GM12878 (cell line): Measurements from ENCODE around the gene PEF1. TPM values are rescaled to one million over a fixed set of nuclear protein-coding genes. Genes with fewer than 3 reads are reported as not detected.

Source experiments
- ATAC-seq: fragments of 200-7000 bp; cut with Tn5 transposase; 3 replicates; pipeline ENCODE4 v1.9.1; 2020; ENCODE audit warnings: mild to moderate bottlenecking, moderate library complexity
- BruUV-seq: library from RNA; stranded (reverse); fragments of 400-500 nt; replicated peaks from 2 replicates; lab custom pipeline; 2021; lab: Mats Ljungman, UMichigan
- CTCF ChIA-PET: fragments of 300-600 bp; sonication (Branson Sonifier 250); formaldehyde crosslinking; extraction: SDS; loops from one replicate; lab custom pipeline; 2021; ENCODE audit warnings: inconsistent platforms; lab: Yijun Ruan, JAX
- POLR2A ChIA-PET: fragments of 350-600 bp; formaldehyde crosslinking; extraction: SDS; loops from one replicate; lab custom pipeline; 2021; ENCODE audit warnings: inconsistent platforms; lab: Charles Lee
- RAD21 ChIA-PET: fragments of 300-600 bp; sonication (Branson Sonifier 250); formaldehyde crosslinking; loops from one replicate; lab custom pipeline; 2023; ENCODE audit warnings: antibody characterized with exemption; ENCODE audit not compliant: unreplicated experiment; lab: Charles Lee
- SMC1A ChIA-PET: fragments of 300-600 bp; sonication (Branson Sonifier 250); formaldehyde crosslinking; loops from one replicate; lab custom pipeline; 2023; ENCODE audit not compliant: unreplicated experiment, uncharacterized antibody; lab: Charles Lee
- DNase-seq: peaks from one replicate; pipeline ENCODE4 v3.0.0-alpha.2; 2011; ENCODE audit warnings: low read depth, low spot score
- FAIRE-seq: peaks from 3 replicates; lab custom pipeline; 2011; peaks lifted over from hg19 to GRCh38; lab: Jason Lieb, UNC
- H2AFZ ChIP-seq: 2 replicates; pipeline ENCODE4 v1.6.0; 2011; ENCODE audit warnings: low read depth, low read length, control low read depth; ENCODE audit not compliant: control insufficient read depth
- H3K27ac ChIP-seq: 2 replicates; pipeline ENCODE4 v1.5.1; 2011; ENCODE audit warnings: control low read depth; ENCODE audit not compliant: control insufficient read depth, insufficient read depth
- H3K27me3 ChIP-seq, 2 experiments: replicated peaks in 1 of 2; 2 replicates each; pipeline versions ENCODE4 v1.6.0 to v1.6.1; 2011; ENCODE audit warnings: low read length in 1 of 2; ENCODE audit not compliant: control insufficient read depth in 2 of 2, insufficient read depth in 2 of 2
- H3K36me3 ChIP-seq, 2 experiments: 2 replicates each; pipeline ENCODE4 v1.5.1; 2011; ENCODE audit warnings: low read length in 1 of 2; ENCODE audit not compliant: control insufficient read depth in 2 of 2, insufficient read depth in 2 of 2
- H3K4me1 ChIP-seq: 2 replicates; pipeline ENCODE4 v1.6.1; 2011; ENCODE audit warnings: mild to moderate bottlenecking, low read length, moderate library complexity, mixed read lengths; ENCODE audit not compliant: control insufficient read depth, insufficient read depth
- H3K4me2 ChIP-seq: 2 replicates; pipeline ENCODE4 v1.6.0; 2011; ENCODE audit warnings: control low read depth; ENCODE audit not compliant: control insufficient read depth, insufficient read depth
- H3K4me3 ChIP-seq: fragments of 200-600 bp; sonication (generic); 2 replicates; pipeline ENCODE4 v1.5.1; 2016
- H3K79me2 ChIP-seq: 2 replicates; pipeline ENCODE4 v1.6.0; 2011; ENCODE audit warnings: low read length; ENCODE audit not compliant: control insufficient read depth, insufficient read depth
- H3K9ac ChIP-seq: 2 replicates; pipeline ENCODE4 v1.8.0; 2011; ENCODE audit warnings: low read length, control low read depth, mixed read lengths; ENCODE audit not compliant: control insufficient read depth, insufficient read depth
- H3K9me3 ChIP-seq: replicated peaks from 3 replicates; pipeline ENCODE4 v1.5.1; 2011; ENCODE audit warnings: mild to moderate bottlenecking, low read length; ENCODE audit not compliant: control insufficient read depth, insufficient read depth
- H4K20me1 ChIP-seq: 2 replicates; pipeline ENCODE4 v1.6.0; 2011; ENCODE audit not compliant: control insufficient read depth, insufficient read depth
- BACH1 ChIP-seq: fragments of 450-650 bp; IDR thresholded peaks from 2 replicates; pipeline ENCODE4 v1.6.1; 2017; ENCODE audit warnings: mild to moderate bottlenecking, borderline replicate concordance
- CEBPB ChIP-seq, 2 experiments: fragments of 150-350 bp in 1 of 2; IDR thresholded peaks; 2 replicates each; pipeline ENCODE4 v1.6.1; 2012 to 2014; ENCODE audit warnings: low read depth in 2 of 2, low read length in 2 of 2, borderline replicate concordance in 1 of 2, inconsistent platforms in 1 of 2
- EP300 ChIP-seq, 2 experiments: fragments of 150-350 bp in 1 of 2; IDR thresholded peaks; 2 replicates each; pipeline ENCODE4 v1.6.1; 2011 to 2012; ENCODE audit warnings: low read depth in 2 of 2, low read length in 2 of 2, borderline replicate concordance in 1 of 2, improper control_type of control experiment in 1 of 2, inconsistent platforms in 1 of 2; ENCODE audit not compliant: control insufficient read depth in 1 of 2
- KDM1A ChIP-seq: fragments of 200-600 bp; sonication (generic); IDR thresholded peaks from 2 replicates; pipeline ENCODE4 v1.6.1; 2016; ENCODE audit warnings: borderline replicate concordance
- KLF5 ChIP-seq: fragments of 450-650 bp; IDR thresholded peaks from 2 replicates; pipeline ENCODE4 v1.6.1; 2014; ENCODE audit warnings: mild to moderate bottlenecking; ENCODE audit not compliant: partially characterized antibody
- MEF2A ChIP-seq: IDR thresholded peaks from 2 replicates; pipeline ENCODE4 v1.6.1; 2011; ENCODE audit warnings: low read depth, mild to moderate bottlenecking, low read length, moderate library complexity; ENCODE audit not compliant: insufficient read depth
- MEF2B ChIP-seq: fragments of 450-650 bp; IDR thresholded peaks from 2 replicates; pipeline ENCODE4 v1.6.1; 2018; ENCODE audit warnings: mild to moderate bottlenecking, moderate library complexity; ENCODE audit not compliant: partially characterized antibody, poor library complexity, severe bottlenecking
- MTA2 ChIP-seq: fragments of 450-650 bp; IDR thresholded peaks from 2 replicates; pipeline ENCODE4 v1.6.1; 2016; ENCODE audit warnings: low read depth, mild to moderate bottlenecking, moderate library complexity
- NRF1 ChIP-seq: conservative IDR thresholded peaks from 2 replicates; pipeline ENCODE4 v1.6.1; 2011; ENCODE audit warnings: mild to moderate bottlenecking, low read depth, low read length, improper control_type of control experiment
- RCOR1 ChIP-seq: conservative IDR thresholded peaks from 2 replicates; pipeline ENCODE4 v1.6.1; 2012; ENCODE audit warnings: low read depth, low read length, improper control_type of control experiment
- RFX5 ChIP-seq: IDR thresholded peaks from 2 replicates; pipeline ENCODE4 v1.6.1; 2011; ENCODE audit warnings: low read depth, low read length, improper control_type of control experiment
- YBX1 ChIP-seq: fragments of 450-650 bp; IDR thresholded peaks from 2 replicates; pipeline ENCODE4 v1.6.1; 2016; ENCODE audit warnings: antibody characterized with exemption
- WGBS: methylation state at CpG from one replicate; pipeline ENCODE4 v1.1.6; 2016; ENCODE audit warnings: low lambda C conversion rate; ENCODE audit not compliant: insufficient replicate concordance, insufficient coverage; ENCODE audit errors: missing lambda C conversion rate; 5-methylcytosine and 5-hydroxymethylcytosine counted together
- in situ Hi-C: fragments of 300-500 bp; cut with MboI; formaldehyde crosslinking; loops from 9 replicates; pipeline ENCODE4 v1.14.3; 2018; ENCODE audit warnings: mixed read lengths
- intact Hi-C: fragments of 100-400 bp; cut with micrococcal nuclease; formaldehyde crosslinking; loops from one replicate; pipeline ENCODE4 v1.14.2; 2022; ENCODE audit not compliant: unreplicated experiment
- polyA plus RNA-seq, 11 experiments: library from polyadenylated mRNA; depleted of rRNA in 4 of 11; unstranded in 6 of 11; stranded (reverse) in 5 of 11; fragments of >200 nt; fragmentation: Nextera tagmentation in 4 of 11; fragmentation: Illumina TruSeq in 1 of 11; extraction: Ambion mirVana in 4 of 11; extraction: Trizol in 1 of 11; gene quantifications; 1 replicate in 1 of 11; 2 replicates in 10 of 11; pipeline versions ENCODE4 v1.2.1 to v1.2.3, GENCODE V29; 2011 to 2016; ENCODE audit warnings: inconsistent platforms in 2 of 11, missing spikeins in 2 of 11, low read depth in 1 of 11
- total RNA-seq, 4 experiments: library from RNA; depleted of rRNA in 3 of 4; stranded (reverse); fragments of >200 nt in 3 of 4; fragmentation: Illumina TruSeq in 1 of 4; extraction: Trizol in 1 of 4; gene quantifications; 2 replicates each; pipeline versions ENCODE4 v1.2.1 to v1.2.3, GENCODE V29; 2013 to 2021
- TF ChIP-seq, protein P1 (sequence below): IDR thresholded peaks from 2 replicates; pipeline ENCODE4 v1.6.1; 2012; ENCODE audit warnings: improper control_type of control experiment, low read depth, low read length; ENCODE audit not compliant: insufficient replicate concordance
- TF ChIP-seq, protein P2 (sequence below): IDR thresholded peaks from 2 replicates; pipeline ENCODE4 v1.6.1; 2011; ENCODE audit warnings: low read depth, mild to moderate bottlenecking, low read length, moderate library complexity, borderline replicate concordance; ENCODE audit errors: extremely low read depth
- TF ChIP-seq, protein P3 (sequence below): IDR thresholded peaks from 2 replicates; pipeline ENCODE4 v1.6.1; 2011; ENCODE audit warnings: low read depth, low read length, improper control_type of control experiment, borderline replicate concordance

The PEF1 gene
- total and polyA plus RNA-seq, 10 of the 15 experiments (the other 5 are each of a cell fraction or from before 2014, with no cell fraction given): 27.1 to 107 (median 79.0) TPM

DNA sequence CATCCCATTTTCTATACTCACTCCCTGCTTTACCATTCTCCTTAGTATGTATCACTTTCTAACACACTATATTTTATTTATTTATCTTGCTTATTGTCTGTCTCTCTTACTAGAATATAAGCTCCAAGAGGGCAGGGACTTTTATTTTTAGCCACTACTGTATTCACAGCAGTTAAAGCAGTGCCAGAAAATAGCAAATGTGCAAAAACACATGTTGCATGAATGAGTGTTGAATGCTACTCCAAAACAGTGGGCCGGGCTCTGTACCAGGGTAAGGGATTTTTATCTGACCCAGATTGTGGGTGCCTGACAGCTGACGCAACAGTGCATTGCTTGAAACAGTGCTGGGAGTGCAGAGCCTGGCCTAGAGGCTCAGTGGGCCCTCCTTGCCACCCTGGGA, 34.4 kb upstream of the PEF1 start (continued):
- TF ChIP-seq, protein P1, sequence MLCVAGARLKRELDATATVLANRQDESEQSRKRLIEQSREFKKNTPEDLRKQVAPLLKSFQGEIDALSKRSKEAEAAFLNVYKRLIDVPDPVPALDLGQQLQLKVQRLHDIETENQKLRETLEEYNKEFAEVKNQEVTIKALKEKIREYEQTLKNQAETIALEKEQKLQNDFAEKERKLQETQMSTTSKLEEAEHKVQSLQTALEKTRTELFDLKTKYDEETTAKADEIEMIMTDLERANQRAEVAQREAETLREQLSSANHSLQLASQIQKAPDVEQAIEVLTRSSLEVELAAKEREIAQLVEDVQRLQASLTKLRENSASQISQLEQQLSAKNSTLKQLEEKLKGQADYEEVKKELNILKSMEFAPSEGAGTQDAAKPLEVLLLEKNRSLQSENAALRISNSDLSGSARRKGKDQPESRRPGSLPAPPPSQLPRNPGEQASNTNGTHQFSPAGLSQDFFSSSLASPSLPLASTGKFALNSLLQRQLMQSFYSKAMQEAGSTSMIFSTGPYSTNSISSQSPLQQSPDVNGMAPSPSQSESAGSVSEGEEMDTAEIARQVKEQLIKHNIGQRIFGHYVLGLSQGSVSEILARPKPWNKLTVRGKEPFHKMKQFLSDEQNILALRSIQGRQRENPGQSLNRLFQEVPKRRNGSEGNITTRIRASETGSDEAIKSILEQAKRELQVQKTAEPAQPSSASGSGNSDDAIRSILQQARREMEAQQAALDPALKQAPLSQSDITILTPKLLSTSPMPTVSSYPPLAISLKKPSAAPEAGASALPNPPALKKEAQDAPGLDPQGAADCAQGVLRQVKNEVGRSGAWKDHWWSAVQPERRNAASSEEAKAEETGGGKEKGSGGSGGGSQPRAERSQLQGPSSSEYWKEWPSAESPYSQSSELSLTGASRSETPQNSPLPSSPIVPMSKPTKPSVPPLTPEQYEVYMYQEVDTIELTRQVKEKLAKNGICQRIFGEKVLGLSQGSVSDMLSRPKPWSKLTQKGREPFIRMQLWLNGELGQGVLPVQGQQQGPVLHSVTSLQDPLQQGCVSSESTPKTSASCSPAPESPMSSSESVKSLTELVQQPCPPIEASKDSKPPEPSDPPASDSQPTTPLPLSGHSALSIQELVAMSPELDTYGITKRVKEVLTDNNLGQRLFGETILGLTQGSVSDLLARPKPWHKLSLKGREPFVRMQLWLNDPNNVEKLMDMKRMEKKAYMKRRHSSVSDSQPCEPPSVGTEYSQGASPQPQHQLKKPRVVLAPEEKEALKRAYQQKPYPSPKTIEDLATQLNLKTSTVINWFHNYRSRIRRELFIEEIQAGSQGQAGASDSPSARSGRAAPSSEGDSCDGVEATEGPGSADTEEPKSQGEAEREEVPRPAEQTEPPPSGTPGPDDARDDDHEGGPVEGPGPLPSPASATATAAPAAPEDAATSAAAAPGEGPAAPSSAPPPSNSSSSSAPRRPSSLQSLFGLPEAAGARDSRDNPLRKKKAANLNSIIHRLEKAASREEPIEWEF: no peak
- TF ChIP-seq MTA2 (no peak), KDM1A (no peak)

DNA sequence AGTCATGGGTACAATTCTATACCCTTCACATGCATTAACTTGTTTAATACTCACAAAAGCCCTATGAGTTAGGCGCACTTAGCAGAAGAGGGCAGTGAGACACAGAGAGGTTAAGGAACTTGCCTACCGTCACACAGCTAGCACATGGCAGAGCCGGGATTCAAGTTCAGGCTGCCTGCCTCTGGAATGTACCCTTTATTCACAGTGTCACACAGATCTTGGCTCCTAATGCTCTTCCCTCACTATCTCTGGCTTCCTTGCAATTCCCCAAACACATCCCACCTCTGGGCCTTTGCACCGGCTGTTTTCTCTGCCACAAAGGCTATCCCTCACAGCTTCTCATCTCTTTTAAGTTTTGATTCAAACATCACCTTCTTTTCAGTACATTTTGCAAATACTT, 34.0 kb upstream of the PEF1 start:
- H3K27me3 ChIP-seq: peaks cover 0 to 1% of the 10 kb centered on the region in 2 experiments; a peak in 1 of 4 replicates
- H3K4me2 ChIP-seq: no peak overlapping the region
- no peaks in the 10 kb centered on the region for H4K20me1 ChIP-seq
- no peak overlapping the region for H3K27ac ChIP-seq
- no peak overlapping the region for H3K9ac ChIP-seq
- FAIRE-seq: no peak
- BruUV-seq: no TSS peak
- H3K4me3 ChIP-seq: no peak overlapping the region
- ChIA-PET POLR2A (no interaction called here), SMC1A (interaction anchor here (1.0 to 1.3 kb wide), 3 partner anchors 26 to 124 kb away, joined by 3 to 4 read pairs (median 3); no protein-coding TSS in a partner anchor), CTCF (interaction anchor here (0.9 to 2.8 kb wide), 6 partner anchors 14 to 284 kb away, joined by 3 to 12 read pairs (median 4); no protein-coding TSS in a partner anchor), RAD21 (interaction anchor here (0.9 kb wide), 1 partner anchor 26 kb away, joined by 3 read pairs; no protein-coding TSS in a partner anchor)
- H3K9me3 ChIP-seq: no peaks in the 10 kb centered on the region
- no peaks in the 10 kb centered on the region for H3K79me2 ChIP-seq
- H3K36me3 ChIP-seq: no peaks in the 10 kb centered on the region
- in situ Hi-C loops (no loop called here), intact Hi-C loops (no loop called here)
- no peak overlapping the region for H2AFZ ChIP-seq
- 69% methylated on average over 4 of the region's 4 CpGs for WGBS
- ATAC-seq: no peak
- DNase-seq: no peak
- no peaks in the 10 kb centered on the region for H3K4me1 ChIP-seq
- TF ChIP-seq BACH1: no peak
- TF ChIP-seq CEBPB (IDR thresholded peaks at IDR 0.05; ENCODE audit: borderline replicate concordance in 1 of 2, low read depth in 2 of 2, low read length in 2 of 2): no peak
- no peak for TF ChIP-seq RCOR1
- no peak for TF ChIP-seq MEF2A
- TF ChIP-seq EP300 (IDR thresholded peaks at IDR 0.05; ENCODE audit: borderline replicate concordance in 1 of 2, control insufficient read depth in 1 of 2, low read depth in 2 of 2, low read length in 2 of 2): no peak
- no peak for TF ChIP-seq YBX1
- no peak for TF ChIP-seq NRF1
- TF ChIP-seq, protein P2, sequence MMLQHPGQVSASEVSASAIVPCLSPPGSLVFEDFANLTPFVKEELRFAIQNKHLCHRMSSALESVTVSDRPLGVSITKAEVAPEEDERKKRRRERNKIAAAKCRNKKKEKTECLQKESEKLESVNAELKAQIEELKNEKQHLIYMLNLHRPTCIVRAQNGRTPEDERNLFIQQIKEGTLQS: no peak
- TF ChIP-seq RFX5: no peak
- TF ChIP-seq MEF2B: no peak
- TF ChIP-seq, protein P3, sequence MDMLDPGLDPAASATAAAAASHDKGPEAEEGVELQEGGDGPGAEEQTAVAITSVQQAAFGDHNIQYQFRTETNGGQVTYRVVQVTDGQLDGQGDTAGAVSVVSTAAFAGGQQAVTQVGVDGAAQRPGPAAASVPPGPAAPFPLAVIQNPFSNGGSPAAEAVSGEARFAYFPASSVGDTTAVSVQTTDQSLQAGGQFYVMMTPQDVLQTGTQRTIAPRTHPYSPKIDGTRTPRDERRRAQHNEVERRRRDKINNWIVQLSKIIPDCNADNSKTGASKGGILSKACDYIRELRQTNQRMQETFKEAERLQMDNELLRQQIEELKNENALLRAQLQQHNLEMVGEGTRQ: no peak
- no peak for TF ChIP-seq KLF5
